PC-3 (cell line): ENCODE measurements around the gene PTAFR.

ENCODE experiments used
- CTCF ChIP-seq: fragments of 300-600 bp; sonication (generic); conservative IDR thresholded peaks from 2 replicates; pipeline ENCODE4 v1.5.1; 2017; ENCODE audit warnings: antibody characterized with exemption, low read depth, mild to moderate bottlenecking, low read length
- EZH2phosphoT487 ChIP-seq: fragments of 300-600 bp; sonication (generic); IDR thresholded peaks from 2 replicates; pipeline ENCODE4 v1.6.1; 2018; ENCODE audit warnings: mild to moderate bottlenecking, antibody characterized with exemption, low read length, borderline replicate concordance

DNA sequence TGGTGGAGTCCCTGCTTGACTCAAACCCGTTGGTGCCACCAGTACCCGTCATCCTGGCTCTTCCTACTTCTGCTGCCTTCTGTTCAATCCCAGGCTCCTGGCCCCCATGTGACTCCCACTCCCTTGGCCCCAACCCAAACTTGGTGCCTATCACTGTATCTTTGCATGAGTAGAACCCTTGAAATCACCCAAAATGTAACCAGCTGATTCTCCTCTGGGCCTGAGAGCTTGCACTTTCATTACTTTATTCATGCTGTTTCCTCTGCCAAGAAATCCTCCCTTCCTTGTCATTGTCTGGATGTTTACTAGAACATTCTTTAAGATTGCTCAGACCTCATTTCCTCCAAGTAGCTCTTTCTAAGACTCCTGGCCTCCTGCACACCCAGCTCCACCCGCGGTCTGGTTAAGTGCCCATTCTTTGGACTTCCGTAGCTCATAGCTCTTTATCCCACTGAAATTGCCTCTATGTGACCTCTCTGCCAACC is 15.7 kb downstream of the PTAFR start:
- TF ChIP-seq CTCF (no peak), EZH2phosphoT487 (no peak)
